HG03196 (cell line): ENCODE data around the gene PDE6A.

ENCODE experiments used
- ATAC-seq: cut with Tn5 transposase; IDR thresholded peaks from one replicate; pipeline ENCODE4 v1.9.1; 2021; ENCODE audit not compliant: unreplicated experiment

The PDE6A gene

GRCh38 chr5:149944666-149945065, at the start of gene PDE6A:
TSS of gene PDE6A (minus strand) at chr5:149944793. CDS start at chr5:149944673, 120 bp downstream.
- ATAC-seq = no peak

GRCh38 chr5:149993471-149993870, 48.9 kb upstream of the PDE6A start:
- ATAC-seq = no peak

- peak; percentile 65 for ATAC-seq
These were observed 46.2 kb upstream of the PDE6A start for GRCh38 chr5:149990518-149991376.

GRCh38 chr5:149988126-149988525, 43.5 kb upstream of the PDE6A start:
- ATAC-seq = no peak

- no peak for ATAC-seq
These were observed 37.9 kb upstream of the PDE6A start for GRCh38 chr5:149982505-149982904.

GRCh38 chr5:149981206-149981605, 36.6 kb upstream of the PDE6A start:
- ATAC-seq = no peak

GRCh38 chr5:149979896-149980295, 35.3 kb upstream of the PDE6A start:
- ATAC-seq = no peak

- ATAC-seq = no peak
These were observed 30.8 kb upstream of the PDE6A start for GRCh38 chr5:149975409-149975808.

GRCh38 chr5:149969181-149969930, 24.8 kb upstream of the PDE6A start:
- ATAC-seq = no peak

- no peak for ATAC-seq
These were observed 22.4 kb upstream of the PDE6A start for GRCh38 chr5:149966946-149967345.

GRCh38 chr5:149963729-149964128, 19.1 kb upstream of the PDE6A start:
- ATAC-seq = no peak

- no peak for ATAC-seq
These were observed 18.2 kb upstream of the PDE6A start for GRCh38 chr5:149962601-149963300.

- ATAC-seq = no peak
These were observed 17.4 kb upstream of the PDE6A start for GRCh38 chr5:149961957-149962409.

GRCh38 chr5:149961186-149961685, 16.6 kb upstream of the PDE6A start:
- ATAC-seq = no peak

GRCh38 chr5:149960272-149961185, 15.9 kb upstream of the PDE6A start, which contains the start of gene SLC26A2:
TSS of gene SLC26A2 (plus strand) at chr5:149960758. CDS start at chr5:149977653, 16,895 bp downstream.
- ATAC-seq = peak; percentile 97

- ATAC-seq = no peak
These were observed 15.0 kb upstream of the PDE6A start for GRCh38 chr5:149959406-149960236.

GRCh38 chr5:149957855-149958254, 13.3 kb upstream of the PDE6A start:
- no peak for ATAC-seq

GRCh38 chr5:149956685-149957084, 12.1 kb upstream of the PDE6A start:
- no peak for ATAC-seq

- ATAC-seq = no peak
These were observed 10.2 kb upstream of the PDE6A start for GRCh38 chr5:149954798-149955197.
